Right cardiac atrium (tissue), 5 donors: ENCODE results near the gene AGPAT1. TPM values are rescaled to one million over a fixed set of nuclear protein-coding genes. Genes with fewer than 3 reads are reported as not detected.
A peak's percentile ranks its signal among the peaks of the same experiment; 100 is the strongest.
"Not testable (repeated sequence)": the region's sequence is repeated elsewhere in the genome, so short reads cannot be mapped to it uniquely, and the experiment has no call there.

ENCODE experiments used
- ATAC-seq, 2 donors: fragments of 200-7000 bp; cut with Tn5 transposase; one replicate each; pipeline versions ENCODE4 v1.8.0 to v1.9.1; 2020; ENCODE audit warnings: moderate library complexity in 2 of 2, mild to moderate bottlenecking in 1 of 2
- DNase-seq, 3 donors: peaks; one replicate each; pipeline ENCODE4 v3.0.0-alpha.2; 2020
- H3K27ac ChIP-seq: one replicate; pipeline ENCODE4 v1.5.1; 2013; ENCODE audit warnings: mild to moderate bottlenecking, low read length, control low read depth, moderate library complexity
- H3K27me3 ChIP-seq: one replicate; pipeline ENCODE4 v1.6.1; 2013; ENCODE audit not compliant: control insufficient read depth, insufficient read depth
- H3K4me1 ChIP-seq: one replicate; pipeline ENCODE4 v1.6.1; 2013; ENCODE audit warnings: low read length; ENCODE audit not compliant: control insufficient read depth, insufficient read depth
- H3K4me3 ChIP-seq: one replicate; pipeline ENCODE4 v1.5.1; 2013; ENCODE audit warnings: low read length, control low read depth
- H3K9me3 ChIP-seq: one replicate; pipeline ENCODE4 v1.6.1; 2013; ENCODE audit warnings: low read length; ENCODE audit not compliant: control insufficient read depth
- WGBS: extraction: QIAGEN DNeasy Blood & Tissue Kit; methylation state at CpG from one replicate; pipeline ENCODE4 v1.1.7; 2013; 5-methylcytosine and 5-hydroxymethylcytosine counted together
- intact Hi-C, 4 donors: fragments of 100-400 bp; cut with DNase I; formaldehyde crosslinking; loops; one replicate each; pipeline versions ENCODE4 v1.11.0 to v1.14.0; 2022 to 2023
- polyA plus RNA-seq: library from polyadenylated mRNA; stranded (reverse); fragments of 200-250 nt; gene quantifications from one replicate; pipeline ENCODE4 v1.2.3, GENCODE V29; 2013
- total RNA-seq, 4 donors: library from RNA; stranded (reverse); fragmentation: NEBNext Ultra II Directional; extraction: Animal tissue kit (Norgen Biotek cat#: 25700); gene quantifications; one replicate each; pipeline ENCODE4 v1.2.1, GENCODE V29; 2021
- donor health status: healthy with polysubstance abuse.
- donor health status: DM: no; HTN: yes; CAD: no.
- donor health status: DM: no; HTN: no; CAD: no.
- donor health status: DM: no; HTN: yes; CAD: no; lungs with severe emphysema.
- donor health status: DM: yes; HTN: yes; CAD: no.

The AGPAT1 gene
- total and polyA plus RNA-seq, 5 donors, result 54.9 to 67.2 (median 61.5) TPM

- H3K27ac ChIP-seq, result no peak overlapping the region
- H3K9me3 ChIP-seq, result no peaks in the 10 kb centered on the region
- ATAC-seq (no peak), DNase-seq (no peak)
- peaks cover 2% of the 10 kb centered on the region for H3K4me1 ChIP-seq
- 79% methylated on average over 3 of the region's 3 CpGs for WGBS
- H3K27me3 ChIP-seq, result no peaks in the 10 kb centered on the region
- intact Hi-C loops, result loop anchor here in 1 of 4 donors (5.0 kb wide), 1 partner anchor 71 kb away; the partner anchor contains the start of gene ATF6B
- H3K4me3 ChIP-seq, result no peak overlapping the region
These were observed 22.4 kb upstream of the AGPAT1 start for GRCh38 chr6:32198345-32198696.

- H3K4me1 ChIP-seq, result peaks cover 2% of the 10 kb centered on the region
- intact Hi-C loops, result loop anchor here in 1 of 4 donors (5.0 kb wide), 1 partner anchor 70 kb away; the partner anchor contains the start of gene ATF6B
- peak; percentile 68 to 87 (median 83) for DNase-seq
- no peaks in the 10 kb centered on the region for H3K9me3 ChIP-seq
- peak overlapping the region; percentile 66 for H3K4me3 ChIP-seq
- 23% methylated on average over 28 of the region's 28 CpGs for WGBS
- peak overlapping the region; percentile 99 for H3K27ac ChIP-seq
- no peaks in the 10 kb centered on the region for H3K27me3 ChIP-seq
- ATAC-seq, result peak in 1 of 2 donors; percentile 0
These were observed 21.1 kb upstream of the AGPAT1 start for GRCh38 chr6:32196682-32197616.

- Histone ChIP-seq H3K4me3 (peak overlapping the region; percentile 66), H3K27ac (peak overlapping the region; percentile 99), H3K27me3 (no peaks in the 10 kb centered on the region), H3K4me1 (peaks cover 2% of the 10 kb centered on the region), H3K9me3 (no peaks in the 10 kb centered on the region)
- WGBS, result under 1% methylated on average over 58 of the region's 58 CpGs
- peak; percentile 91 to 93 for ATAC-seq
- intact Hi-C loops, result loop anchor here in 1 of 4 donors (5.0 kb wide), 1 partner anchor 69 kb away; the partner anchor contains the start of gene ATF6B
- DNase-seq, result peak; percentile 98
These were observed 20.2 kb upstream of the AGPAT1 start for GRCh38 chr6:32195902-32196681.

DNA sequence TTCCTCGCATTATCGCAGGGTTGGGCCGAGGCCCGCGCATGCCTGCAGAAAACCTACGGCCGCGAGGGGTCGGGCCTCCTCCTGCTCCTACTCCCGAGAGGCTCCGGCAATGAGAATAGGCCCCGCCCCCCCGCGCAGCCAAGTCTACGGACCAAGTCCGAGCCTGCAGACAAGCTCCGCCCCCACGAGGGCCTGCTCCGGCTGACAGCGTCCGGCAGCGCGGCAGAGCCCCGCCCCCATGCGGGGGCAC is 19.7 kb upstream of the AGPAT1 start:
- intact Hi-C loops, result loop anchor here in 1 of 4 donors (5.0 kb wide), 1 partner anchor 68 kb away; the partner anchor contains the start of gene ATF6B
- Histone ChIP-seq H3K27me3 (no peaks in the 10 kb centered on the region), H3K4me3 (no peak overlapping the region), H3K4me1 (peaks cover 5% of the 10 kb centered on the region), H3K27ac (no peak overlapping the region), H3K9me3 (no peaks in the 10 kb centered on the region)
- ATAC-seq (peak; percentile 88 to 92), DNase-seq (peak; percentile 100)
- under 1% methylated on average over 25 of the region's 25 CpGs for WGBS

DNA sequence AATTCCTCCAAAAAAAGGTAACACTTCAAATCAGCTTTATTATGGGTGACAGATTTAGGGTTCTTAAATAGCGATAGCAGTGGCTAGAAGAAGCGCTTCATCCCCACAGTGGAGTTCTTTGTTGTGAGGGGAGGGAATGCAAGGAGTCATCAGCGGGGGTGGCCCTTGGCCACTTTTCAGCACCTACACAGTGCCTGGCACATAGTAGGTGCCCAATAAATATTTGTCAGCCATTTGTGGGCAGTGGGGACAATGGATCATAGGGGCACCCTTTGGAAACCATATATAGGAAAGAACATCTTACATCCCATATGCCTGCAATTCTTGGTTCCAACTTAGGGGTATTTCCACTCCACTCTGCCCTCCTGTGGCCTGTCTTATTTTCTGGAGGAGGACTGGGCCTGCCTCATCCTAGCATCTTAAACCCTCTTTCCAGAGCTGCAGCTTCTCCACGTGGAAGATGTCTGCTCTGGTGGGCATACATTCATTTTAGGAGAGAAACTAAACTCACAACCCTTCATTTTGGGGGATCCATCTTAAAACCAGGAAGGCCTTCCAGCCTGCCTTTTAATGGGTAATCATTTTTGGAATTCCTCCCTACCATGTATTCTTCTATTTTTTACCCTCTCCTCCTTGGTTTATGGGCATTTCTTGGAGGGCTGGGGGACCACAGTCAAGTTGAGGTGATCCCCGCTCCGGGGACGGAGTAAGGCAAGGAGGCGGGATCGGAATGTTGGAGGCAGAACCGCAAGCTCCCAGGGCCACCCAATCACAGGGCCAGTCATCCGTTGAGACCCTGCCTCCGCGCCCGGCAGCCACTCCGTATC is 19.2 kb upstream of the AGPAT1 start:
- intact Hi-C loops, result loop anchor here in 1 of 4 donors (5.0 kb wide), 1 partner anchor 68 kb away; the partner anchor contains the start of gene ATF6B
- peak overlapping the region; percentile 91 for H3K27ac ChIP-seq
- no peaks in the 10 kb centered on the region for H3K9me3 ChIP-seq
- H3K4me3 ChIP-seq, result peak overlapping the region; percentile 29
- H3K27me3 ChIP-seq, result no peaks in the 10 kb centered on the region
- ATAC-seq (no peak), DNase-seq (peak in 1 of 3 donors; percentile 58)
- 17% methylated on average over 15 of the region's 15 CpGs for WGBS
- H3K4me1 ChIP-seq, result peaks cover 5% of the 10 kb centered on the region

DNA sequence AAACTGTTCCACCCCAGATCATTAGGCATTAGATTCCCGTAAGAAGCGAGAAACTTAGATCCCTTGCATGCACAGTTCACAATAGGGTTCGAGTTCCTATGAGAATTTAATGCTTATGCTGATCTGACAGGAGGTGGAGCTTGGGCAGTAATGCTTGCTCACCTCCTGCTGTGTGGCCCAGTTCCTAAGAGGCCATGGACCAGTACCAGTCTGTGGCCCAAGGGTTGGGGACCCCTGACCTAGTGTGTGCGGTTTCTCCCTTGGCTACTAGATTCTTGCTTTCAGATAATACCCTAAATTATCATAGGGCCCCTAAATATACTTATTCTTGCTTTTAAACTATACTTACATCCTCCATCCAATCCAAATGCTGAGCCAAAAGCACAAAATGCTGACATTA is 18.5 kb upstream of the AGPAT1 start:
- ATAC-seq, result no peak
- no peak for DNase-seq
- intact Hi-C loops, result no loop called here
- 90% methylated on average over 4 of the region's 4 CpGs for WGBS
- peaks cover 5% of the 10 kb centered on the region for H3K4me1 ChIP-seq
- no peak overlapping the region for H3K27ac ChIP-seq
- no peaks in the 10 kb centered on the region for H3K27me3 ChIP-seq
- H3K9me3 ChIP-seq, result no peaks in the 10 kb centered on the region
- H3K4me3 ChIP-seq, result no peak overlapping the region

DNA sequence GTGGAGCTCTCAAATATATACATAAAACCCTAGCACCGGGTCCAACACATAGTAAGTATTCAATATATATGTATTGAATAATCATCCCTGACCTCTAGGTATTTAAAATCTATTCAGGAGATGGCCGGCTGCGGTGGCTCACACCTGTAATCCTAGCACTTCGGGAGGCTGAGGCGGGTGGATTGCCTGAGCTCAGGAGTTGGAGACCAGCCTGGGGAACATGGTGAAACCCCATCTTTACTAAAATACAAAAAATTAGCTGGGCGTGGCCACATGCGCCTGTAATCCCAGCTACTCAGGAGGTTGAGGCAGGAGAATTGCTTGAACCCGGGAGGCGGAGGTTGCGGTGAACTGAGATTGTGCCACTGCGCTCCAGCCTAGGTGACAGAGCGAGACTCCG is 17.2 kb upstream of the AGPAT1 start:
- DNase-seq, H3K27me3 ChIP-seq, H3K4me3 ChIP-seq, intact Hi-C loops, H3K4me1 ChIP-seq, H3K9me3 ChIP-seq, ATAC-seq: not testable (repeated sequence)
- peak overlapping the region; percentile 70 for H3K27ac ChIP-seq
- 81% methylated on average over 13 of the region's 13 CpGs for WGBS

DNA sequence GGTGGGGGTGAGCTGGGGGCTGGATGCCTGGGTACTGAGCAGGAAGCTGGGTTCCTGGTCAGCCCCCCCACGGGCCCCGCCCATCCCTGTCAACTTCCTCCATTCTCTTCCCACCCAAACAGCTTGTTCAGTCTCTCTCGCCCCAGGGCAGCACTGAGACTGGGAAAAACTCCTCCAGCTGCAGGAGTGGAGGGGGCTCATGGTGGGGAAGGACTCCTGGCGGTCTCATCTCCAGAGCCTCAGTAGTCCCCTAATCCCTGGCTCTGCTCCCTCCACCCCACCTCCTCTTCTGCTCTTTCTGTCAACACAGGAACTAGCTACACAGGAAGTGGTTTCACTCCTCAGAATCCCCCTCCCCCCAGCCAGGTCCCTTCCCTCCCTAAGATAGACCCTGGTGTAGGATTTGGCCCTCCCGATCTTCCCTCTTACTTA is 16.7 kb upstream of the AGPAT1 start, which contains the start of gene GPSM3:
GPSM3 (minus strand) TSS at position 36 of the 432 bp plus-strand sequence. CDS start 130 bp downstream, outside the sequence.
- H3K4me1 ChIP-seq, result peaks cover 5% of the 10 kb centered on the region
- ATAC-seq (no peak), DNase-seq (peak; percentile 71 to 89 (median 85))
- peak within 1 kb of the TSS; percentile 75 for H3K27ac ChIP-seq
- 19% methylated on average over 5 of the region's 5 CpGs for WGBS
- intact Hi-C loops, result no loop called here
- H3K9me3 ChIP-seq, result no peaks in the 10 kb centered on the region
- H3K27me3 ChIP-seq, result no peaks in the 10 kb centered on the region
- peak within 1 kb of the TSS; percentile 36 for H3K4me3 ChIP-seq

DNA sequence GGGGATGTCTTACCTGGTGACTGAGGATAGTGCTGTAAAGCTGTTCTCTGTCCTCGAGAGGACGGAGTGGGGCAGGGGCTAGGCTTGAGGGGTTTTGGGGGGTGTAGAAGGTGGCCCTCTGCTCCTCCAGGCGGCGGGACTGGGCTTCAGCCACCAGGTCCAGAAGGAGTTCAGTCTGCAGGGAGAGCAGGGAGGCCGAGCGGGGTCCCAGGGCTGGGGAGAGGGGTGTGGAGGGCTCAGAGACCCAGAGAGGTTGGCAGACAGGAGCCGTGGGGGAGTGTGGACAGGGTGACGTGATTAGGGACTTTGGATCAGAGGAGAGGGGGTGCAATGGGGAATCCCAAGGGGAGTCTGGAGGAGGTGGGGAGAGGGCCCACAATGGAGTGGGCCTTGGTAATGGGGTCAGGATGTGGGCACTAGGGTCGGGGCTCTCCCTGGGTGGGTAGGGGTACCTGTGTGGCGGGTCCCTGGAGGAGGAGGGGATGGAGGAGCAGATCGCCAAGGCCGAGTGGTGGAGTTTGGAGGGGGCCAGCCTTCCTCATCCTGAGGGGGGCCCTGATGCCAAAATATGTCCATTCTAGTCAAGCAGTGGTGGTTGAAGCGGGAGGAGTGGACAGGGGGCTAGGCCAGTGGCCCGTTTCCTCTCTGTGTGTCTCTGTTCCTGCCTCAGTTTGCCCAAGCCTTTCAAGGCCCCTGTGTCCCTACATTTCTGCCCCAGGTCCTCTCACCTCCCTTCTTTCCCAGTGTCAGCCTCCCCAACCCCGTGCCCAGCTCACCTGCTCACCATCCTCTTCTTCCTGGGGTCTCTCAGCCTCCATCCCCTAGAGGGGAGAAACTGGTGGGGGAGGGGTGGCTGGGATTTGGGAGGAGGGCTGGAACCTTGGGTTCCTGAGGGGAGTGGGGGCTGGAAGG is 16.1 kb upstream of the AGPAT1 start:
- DNase-seq (no peak), ATAC-seq (no peak)
- Histone ChIP-seq H3K27ac (peak overlapping the region; percentile 75), H3K4me3 (peak overlapping the region; percentile 36), H3K27me3 (no peaks in the 10 kb centered on the region), H3K9me3 (no peaks in the 10 kb centered on the region), H3K4me1 (peaks cover 3% of the 10 kb centered on the region)
- intact Hi-C loops, result no loop called here
- 71% methylated on average over 15 of the region's 15 CpGs for WGBS
